ENCODE measurements around the gene FOLR3.

The FOLR3 gene

DNA sequence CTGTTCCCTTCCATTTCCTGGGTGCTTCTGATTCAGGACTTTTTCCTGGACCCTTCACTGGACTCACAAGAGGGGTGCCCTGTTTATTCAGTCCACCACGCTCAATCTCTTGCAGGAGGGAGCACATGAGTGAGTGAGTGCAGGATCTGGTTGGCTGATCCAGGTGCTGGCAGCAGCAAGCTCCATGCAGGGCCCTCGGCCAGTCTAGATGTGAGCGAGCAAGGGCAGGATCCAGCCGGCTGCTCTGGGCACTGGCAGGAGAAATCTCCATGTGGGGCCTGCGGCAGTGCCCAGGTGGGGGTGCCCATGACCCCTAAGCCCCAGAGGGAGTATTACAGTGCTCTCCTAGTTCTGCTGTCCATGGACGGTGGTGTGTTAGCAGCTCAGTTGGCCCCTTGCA lies 11.5 kb upstream of the FOLR3 start:
- TF ChIP-seq ZNF274 (IDR thresholded peaks at IDR 0.05; ENCODE audit: low read depth, low read length) (no peak), SUZ12 (IDR thresholded peaks at IDR 0.05; ENCODE audit: extremely low read depth, insufficient read depth, insufficient read length) (no peak), YY1 (IDR thresholded peaks at IDR 0.05; ENCODE audit: insufficient read depth, insufficient read length) (no peak)
- no peaks in the 10 kb centered on the region for H3K4me1 ChIP-seq (ENCODE audit: insufficient read depth, insufficient read length)
- no peaks in the 10 kb centered on the region for H3K27me3 ChIP-seq (ENCODE audit: insufficient read depth, insufficient read length)
- no peaks in the 10 kb centered on the region for H3K36me3 ChIP-seq (ENCODE audit: insufficient read depth, insufficient read length, low read length)
- H3K9ac ChIP-seq (ENCODE audit: insufficient read length, low read depth) = no peak overlapping the region
- no peak overlapping the region for H3K4me3 ChIP-seq (ENCODE audit: insufficient read length, low read depth)
- DNase-seq (ENCODE audit: low read depth, low spot score) = no peak
- peaks cover 31% of the 10 kb centered on the region for H3K9me3 ChIP-seq (ENCODE audit: insufficient read depth, low read length)

DNA sequence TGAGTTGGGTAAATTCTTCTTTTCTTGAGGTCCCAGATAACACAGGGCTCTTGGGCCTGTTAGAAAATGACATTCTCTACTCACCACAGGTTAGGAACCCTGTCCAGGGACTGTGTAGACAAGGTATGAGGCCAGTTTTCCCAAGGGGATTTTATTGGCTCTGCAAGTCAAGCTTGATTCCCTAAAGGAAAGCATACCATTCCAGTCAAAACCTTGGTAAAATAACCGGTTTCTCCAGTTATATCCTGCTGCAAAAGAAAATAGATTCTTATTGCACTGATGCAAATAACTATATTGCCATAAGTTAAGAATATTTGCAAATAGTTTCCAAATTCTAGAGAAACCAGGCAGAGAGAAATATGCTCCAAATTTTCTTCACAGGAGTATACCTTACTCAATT lies 9.6 kb upstream of the FOLR3 start:
- H3K9me3 ChIP-seq (ENCODE audit: insufficient read depth, low read length) = peaks cover 36% of the 10 kb centered on the region
- no peaks in the 10 kb centered on the region for H3K27me3 ChIP-seq (ENCODE audit: insufficient read depth, insufficient read length)
- no peak overlapping the region for H3K9ac ChIP-seq (ENCODE audit: insufficient read length, low read depth)
- H3K4me3 ChIP-seq (ENCODE audit: insufficient read length, low read depth) = no peak overlapping the region
- TF ChIP-seq YY1 (IDR thresholded peaks at IDR 0.05; ENCODE audit: insufficient read depth, insufficient read length) (no peak), ZNF274 (IDR thresholded peaks at IDR 0.05; ENCODE audit: low read depth, low read length) (no peak), SUZ12 (IDR thresholded peaks at IDR 0.05; ENCODE audit: extremely low read depth, insufficient read depth, insufficient read length) (no peak)
- DNase-seq (ENCODE audit: low read depth, low spot score) = no peak
- no peaks in the 10 kb centered on the region for H3K36me3 ChIP-seq (ENCODE audit: insufficient read depth, insufficient read length, low read length)
- no peaks in the 10 kb centered on the region for H3K4me1 ChIP-seq (ENCODE audit: insufficient read depth, insufficient read length)

DNA sequence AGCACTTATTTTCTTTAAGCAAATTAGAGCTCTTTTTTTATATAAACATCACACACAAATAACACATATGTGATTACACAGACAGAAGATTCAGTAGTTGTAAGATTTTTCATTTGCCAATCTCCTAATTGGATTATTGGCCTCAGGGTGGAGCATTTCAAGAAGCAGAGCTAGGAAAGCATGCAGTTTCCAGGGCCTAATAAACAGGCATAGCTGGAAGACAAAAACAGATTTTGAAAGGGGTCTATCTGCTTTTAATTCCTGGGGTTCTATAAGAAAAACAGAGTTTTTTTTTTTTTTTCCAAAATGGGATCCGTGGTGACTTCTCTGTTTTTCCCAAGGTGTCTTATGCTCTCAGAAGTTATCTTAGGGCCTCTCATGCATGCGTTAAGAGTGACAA lies 7.6 kb upstream of the FOLR3 start:
- Histone ChIP-seq H3K4me3 (ENCODE audit: insufficient read length, low read depth) (no peak overlapping the region), H3K36me3 (ENCODE audit: insufficient read depth, insufficient read length, low read length) (no peaks in the 10 kb centered on the region), H3K4me1 (ENCODE audit: insufficient read depth, insufficient read length) (no peaks in the 10 kb centered on the region), H3K9ac (ENCODE audit: insufficient read length, low read depth) (no peak overlapping the region), H3K27me3 (ENCODE audit: insufficient read depth, insufficient read length) (no peaks in the 10 kb centered on the region), H3K9me3 (ENCODE audit: insufficient read depth, low read length) (peaks cover 36% of the 10 kb centered on the region)
- TF ChIP-seq SUZ12 (IDR thresholded peaks at IDR 0.05; ENCODE audit: extremely low read depth, insufficient read depth, insufficient read length) = no peak
- TF ChIP-seq ZNF274 (IDR thresholded peaks at IDR 0.05; ENCODE audit: low read depth, low read length) = no peak
- TF ChIP-seq YY1 (IDR thresholded peaks at IDR 0.05; ENCODE audit: insufficient read depth, insufficient read length) = no peak
- no peak for DNase-seq (ENCODE audit: low read depth, low spot score)

DNA sequence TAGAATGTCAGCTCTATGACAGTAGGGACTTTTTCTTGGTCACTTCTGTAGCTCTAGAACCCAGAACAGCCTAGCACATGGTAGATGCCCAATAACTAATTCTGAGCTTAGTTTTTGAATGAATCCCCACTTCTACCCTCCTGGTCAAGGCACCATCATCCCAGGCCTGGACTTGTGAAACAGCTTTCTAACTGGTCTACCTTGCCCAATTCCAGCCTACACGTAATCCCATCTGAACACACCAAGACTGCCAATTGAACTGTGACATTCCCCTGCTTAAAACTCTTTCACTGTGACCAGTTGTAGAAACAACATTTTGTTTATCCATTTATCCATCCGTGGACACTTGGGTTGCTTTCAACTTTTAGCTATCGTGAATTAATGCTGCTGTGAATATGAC lies 6.1 kb upstream of the FOLR3 start:
- no peak for DNase-seq (ENCODE audit: low read depth, low spot score)
- TF ChIP-seq ZNF274 (IDR thresholded peaks at IDR 0.05; ENCODE audit: low read depth, low read length) = no peak
- TF ChIP-seq YY1 (IDR thresholded peaks at IDR 0.05; ENCODE audit: insufficient read depth, insufficient read length) = no peak
- no peak for TF ChIP-seq SUZ12 (IDR thresholded peaks at IDR 0.05; ENCODE audit: extremely low read depth, insufficient read depth, insufficient read length)
- Histone ChIP-seq H3K9me3 (ENCODE audit: insufficient read depth, low read length) (peaks cover 28% of the 10 kb centered on the region), H3K4me1 (ENCODE audit: insufficient read depth, insufficient read length) (no peaks in the 10 kb centered on the region), H3K36me3 (ENCODE audit: insufficient read depth, insufficient read length, low read length) (no peaks in the 10 kb centered on the region), H3K27me3 (ENCODE audit: insufficient read depth, insufficient read length) (no peaks in the 10 kb centered on the region), H3K9ac (ENCODE audit: insufficient read length, low read depth) (no peak overlapping the region), H3K4me3 (ENCODE audit: insufficient read length, low read depth) (no peak overlapping the region)

DNA sequence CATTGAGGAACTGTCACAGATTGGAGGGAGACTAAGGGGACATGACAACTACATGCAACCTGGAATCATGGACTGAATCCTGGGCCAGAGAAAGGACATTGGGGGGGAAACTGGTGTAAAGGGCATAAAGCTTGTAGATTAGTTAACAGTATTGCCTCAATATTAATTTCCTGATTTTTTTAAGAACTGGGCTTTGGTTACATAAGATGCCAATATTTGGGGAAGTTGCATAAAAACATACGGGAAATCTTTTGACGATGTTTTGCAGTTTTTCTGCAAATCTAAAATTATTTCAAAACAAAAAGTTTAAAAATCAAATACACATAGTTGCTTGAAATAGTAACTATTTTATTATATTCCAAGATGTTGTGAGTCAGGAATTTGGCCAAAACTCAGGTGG lies 2.9 kb upstream of the FOLR3 start:
- Histone ChIP-seq H3K36me3 (ENCODE audit: insufficient read depth, insufficient read length, low read length) (no peaks in the 10 kb centered on the region), H3K27me3 (ENCODE audit: insufficient read depth, insufficient read length) (no peaks in the 10 kb centered on the region), H3K4me3 (ENCODE audit: insufficient read length, low read depth) (no peak overlapping the region), H3K9me3 (ENCODE audit: insufficient read depth, low read length) (peaks cover 19% of the 10 kb centered on the region), H3K4me1 (ENCODE audit: insufficient read depth, insufficient read length) (peaks cover 4% of the 10 kb centered on the region), H3K9ac (ENCODE audit: insufficient read length, low read depth) (no peak overlapping the region)
- DNase-seq (ENCODE audit: low read depth, low spot score) = no peak
- no peak for TF ChIP-seq YY1 (IDR thresholded peaks at IDR 0.05; ENCODE audit: insufficient read depth, insufficient read length)
- no peak for TF ChIP-seq ZNF274 (IDR thresholded peaks at IDR 0.05; ENCODE audit: low read depth, low read length)
- TF ChIP-seq SUZ12 (IDR thresholded peaks at IDR 0.05; ENCODE audit: extremely low read depth, insufficient read depth, insufficient read length) = no peak

DNA sequence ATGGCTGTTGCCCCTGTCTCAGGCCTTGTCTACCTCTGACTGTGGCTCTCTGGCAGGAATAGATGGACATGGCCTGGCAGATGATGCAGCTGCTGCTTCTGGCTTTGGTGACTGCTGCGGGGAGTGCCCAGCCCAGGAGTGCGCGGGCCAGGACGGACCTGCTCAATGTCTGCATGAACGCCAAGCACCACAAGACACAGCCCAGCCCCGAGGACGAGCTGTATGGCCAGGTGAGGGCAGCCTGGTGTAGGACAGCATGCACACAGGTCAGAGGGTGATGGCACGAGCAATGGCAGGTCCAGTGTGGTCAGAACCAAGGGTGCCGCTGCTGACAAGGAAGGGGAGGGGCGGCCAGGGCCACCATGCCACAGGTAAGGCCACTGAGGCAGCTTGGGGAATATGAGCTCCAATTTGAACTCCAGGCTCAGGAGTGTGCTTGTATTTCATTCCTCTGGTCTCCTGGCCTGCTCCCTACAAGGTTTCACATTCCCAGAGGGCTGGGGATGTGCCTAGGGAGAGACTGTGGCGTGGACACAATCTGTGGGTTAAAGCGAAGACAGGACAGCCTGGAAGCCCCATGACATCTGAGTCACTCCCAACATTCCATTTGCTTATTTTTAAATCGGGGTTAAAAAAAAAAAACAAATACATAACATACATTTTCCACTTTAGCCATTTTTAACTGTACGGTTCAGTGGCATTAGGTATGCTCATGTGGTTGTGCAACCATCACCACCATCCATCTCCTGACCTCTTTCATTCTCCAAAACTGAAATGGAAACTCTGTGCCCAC lies 562 bp downstream of the FOLR3 start:
- Histone ChIP-seq H3K4me3 (ENCODE audit: insufficient read length, low read depth) (no peak overlapping the region), H3K27me3 (ENCODE audit: insufficient read depth, insufficient read length) (no peaks in the 10 kb centered on the region), H3K36me3 (ENCODE audit: insufficient read depth, insufficient read length, low read length) (no peaks in the 10 kb centered on the region), H3K4me1 (ENCODE audit: insufficient read depth, insufficient read length) (peaks cover 4% of the 10 kb centered on the region), H3K9ac (ENCODE audit: insufficient read length, low read depth) (no peak overlapping the region), H3K9me3 (ENCODE audit: insufficient read depth, low read length) (no peaks in the 10 kb centered on the region)
- TF ChIP-seq YY1 (IDR thresholded peaks at IDR 0.05; ENCODE audit: insufficient read depth, insufficient read length) = no peak
- DNase-seq (ENCODE audit: low read depth, low spot score) = no peak

DNA sequence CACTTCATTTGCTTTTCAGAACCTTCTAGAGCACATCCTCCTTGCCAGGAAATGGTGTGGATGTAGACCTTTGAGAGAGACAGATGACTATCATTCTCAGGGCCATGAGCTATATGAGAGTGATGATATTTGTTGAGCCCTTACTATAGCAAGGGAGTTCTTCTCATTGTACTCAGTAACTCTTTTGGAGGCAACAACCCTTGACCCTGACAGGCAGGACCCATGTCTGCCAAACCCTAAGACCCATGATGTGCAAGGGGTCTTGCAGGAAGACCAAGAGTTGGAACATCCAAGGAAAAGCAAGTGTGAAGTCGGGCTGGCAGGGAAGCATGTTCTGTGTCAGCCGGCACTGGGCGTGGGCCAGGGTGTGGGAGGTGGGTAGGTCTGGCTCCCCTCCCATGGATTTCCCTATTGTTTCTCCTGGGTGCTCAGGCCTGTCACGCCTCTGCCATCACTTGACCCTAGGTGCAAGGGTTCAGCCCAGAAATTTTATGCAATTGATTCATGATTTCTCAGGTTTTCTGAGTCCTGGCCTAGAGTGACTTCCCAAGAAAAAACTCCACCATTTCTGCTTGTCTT lies 1.2 kb downstream of the FOLR3 start:
- Histone ChIP-seq H3K4me3 (ENCODE audit: insufficient read length, low read depth) (no peak overlapping the region), H3K36me3 (ENCODE audit: insufficient read depth, insufficient read length, low read length) (no peaks in the 10 kb centered on the region), H3K27me3 (ENCODE audit: insufficient read depth, insufficient read length) (no peaks in the 10 kb centered on the region), H3K9ac (ENCODE audit: insufficient read length, low read depth) (no peak overlapping the region), H3K9me3 (ENCODE audit: insufficient read depth, low read length) (no peaks in the 10 kb centered on the region), H3K4me1 (ENCODE audit: insufficient read depth, insufficient read length) (peaks cover 4% of the 10 kb centered on the region)
- no peak for TF ChIP-seq SUZ12 (IDR thresholded peaks at IDR 0.05; ENCODE audit: extremely low read depth, insufficient read depth, insufficient read length)
- no peak for TF ChIP-seq ZNF274 (IDR thresholded peaks at IDR 0.05; ENCODE audit: low read depth, low read length)
- TF ChIP-seq YY1 (IDR thresholded peaks at IDR 0.05; ENCODE audit: insufficient read depth, insufficient read length) = no peak
- DNase-seq (ENCODE audit: low read depth, low spot score) = no peak

Data from NT2/D1 (cell line).